Measurements from ENCODE around the gene KIF3C.
"Not testable (repeated sequence)": the region's sequence is repeated elsewhere in the genome, so short reads cannot be mapped to it uniquely, and the experiment has no call there.

Gene KIF3C

GRCh38 chr2:25915944-25916772 is 66.1 kb downstream of the KIF3C start:
- not testable (repeated sequence) for DNase-seq (ENCODE audit: low spot score)

GRCh38 chr2:25915411-25915810 is 66.9 kb downstream of the KIF3C start:
- DNase-seq (ENCODE audit: low spot score): not testable (repeated sequence)

- DNase-seq (ENCODE audit: low spot score): not testable (repeated sequence)
Observed at GRCh38 chr2:25913696-25913973, 68.7 kb downstream of the KIF3C start.

- no peak for DNase-seq (ENCODE audit: low spot score)
Observed at GRCh38 chr2:25912851-25913695, 69.2 kb downstream of the KIF3C start.

GRCh38 chr2:25909574-25909973 is 72.7 kb downstream of the KIF3C start:
- DNase-seq (ENCODE audit: low spot score): not testable (repeated sequence)

GRCh38 chr2:25905126-25905525 is 77.2 kb downstream of the KIF3C start:
- DNase-seq (ENCODE audit: low spot score): no peak

- no peak for DNase-seq (ENCODE audit: low spot score)
Observed at GRCh38 chr2:25903216-25903776, 79.0 kb downstream of the KIF3C start.

GRCh38 chr2:25899404-25899970 is 82.8 kb downstream of the KIF3C start:
- no peak for DNase-seq (ENCODE audit: low spot score)

- DNase-seq (ENCODE audit: low spot score): no peak
Observed at GRCh38 chr2:25897506-25897905, 84.8 kb downstream of the KIF3C start.

- DNase-seq (ENCODE audit: low spot score): not testable (repeated sequence)
Observed at GRCh38 chr2:25896308-25896707, 86.0 kb downstream of the KIF3C start.

GRCh38 chr2:25895610-25896009 is 86.7 kb downstream of the KIF3C start:
- DNase-seq (ENCODE audit: low spot score): no peak

- DNase-seq (ENCODE audit: low spot score): no peak
Observed at GRCh38 chr2:25895018-25895417, 87.3 kb downstream of the KIF3C start.

- no peak for DNase-seq (ENCODE audit: low spot score)
Observed at GRCh38 chr2:25894135-25894830, 88.0 kb downstream of the KIF3C start.

- no peak for DNase-seq (ENCODE audit: low spot score)
Observed at GRCh38 chr2:25891672-25892071, 90.6 kb downstream of the KIF3C start.

- DNase-seq (ENCODE audit: low spot score): no peak
Observed at GRCh38 chr2:25887624-25888242, 94.6 kb downstream of the KIF3C start.

GRCh38 chr2:25885933-25886332 is 96.4 kb downstream of the KIF3C start:
- DNase-seq (ENCODE audit: low spot score): no peak

- DNase-seq (ENCODE audit: low spot score): no peak
Observed at GRCh38 chr2:25881764-25882163, 100.5 kb downstream of the KIF3C start.

GRCh38 chr2:25879133-25879730 is 103.1 kb downstream of the KIF3C start:
- DNase-seq (ENCODE audit: low spot score): no peak

- DNase-seq (ENCODE audit: low spot score): peak; percentile 98
Observed at GRCh38 chr2:25878361-25879132, 103.8 kb downstream of the KIF3C start, which contains the start of gene ASXL2. TSS of gene ASXL2 (minus strand) at chr2:25878487. CDS start at chr2:25878222, 265 bp downstream.
